NCI-H524 (cell line): ENCODE measurements around the gene POC1A.
A peak's percentile ranks its signal among the peaks of the same experiment; 100 is the strongest.
"Not testable (repeated sequence)": the region's sequence is repeated elsewhere in the genome, so short reads cannot be mapped to it uniquely, and the experiment has no call there.

ENCODE experiments used
- DNase-seq, 2 experiments: peaks; one replicate each; lab custom pipeline; 2025; lab: John Stamatoyannopoulos, UW

The POC1A gene

GRCh38 chr3:52046902-52047239, 107.4 kb downstream of the POC1A start:
- DNase-seq: no peak

GRCh38 chr3:52046186-52046901, 107.9 kb downstream of the POC1A start:
- peak in 1 of 2 experiments; percentile 32 for DNase-seq

GRCh38 chr3:52044869-52045619, 109.2 kb downstream of the POC1A start:
- DNase-seq: peak in 1 of 2 experiments; percentile 49

GRCh38 chr3:52043750-52044149, 110.5 kb downstream of the POC1A start:
- DNase-seq: peak; percentile 69 to 92

GRCh38 chr3:52043039-52043438, 111.2 kb downstream of the POC1A start:
- DNase-seq: not testable (repeated sequence)

GRCh38 chr3:52041118-52041731, 113.0 kb downstream of the POC1A start:
- DNase-seq: peak; percentile 41 to 66

- no peak for DNase-seq
These were observed 113.6 kb downstream of the POC1A start for GRCh38 chr3:52040600-52040999.

- DNase-seq: no peak
These were observed 114.4 kb downstream of the POC1A start for GRCh38 chr3:52039846-52040245.

- no peak for DNase-seq
These were observed 114.8 kb downstream of the POC1A start for GRCh38 chr3:52039426-52039825.

GRCh38 chr3:52038227-52038626, 116.0 kb downstream of the POC1A start:
- DNase-seq: no peak

GRCh38 chr3:52037291-52037690, 116.9 kb downstream of the POC1A start:
- DNase-seq: no peak

- no peak for DNase-seq
These were observed 117.4 kb downstream of the POC1A start for GRCh38 chr3:52036829-52037228.

- DNase-seq: peak; percentile 66 to 86
These were observed 118.0 kb downstream of the POC1A start for GRCh38 chr3:52036222-52036694.

- DNase-seq: no peak
These were observed 119.6 kb downstream of the POC1A start for GRCh38 chr3:52034651-52035050.

GRCh38 chr3:52034212-52034611, 120.0 kb downstream of the POC1A start:
- no peak for DNase-seq

- DNase-seq: not testable (repeated sequence)
These were observed 120.5 kb downstream of the POC1A start for GRCh38 chr3:52033748-52034147.

- DNase-seq: peak; percentile 93 to 97
These were observed 121.4 kb downstream of the POC1A start for GRCh38 chr3:52032702-52033408.

- no peak for DNase-seq
These were observed 122.3 kb downstream of the POC1A start for GRCh38 chr3:52031896-52032295.

GRCh38 chr3:52030714-52031310, 123.4 kb downstream of the POC1A start:
- no peak for DNase-seq

- no peak for DNase-seq
These were observed 124.7 kb downstream of the POC1A start for GRCh38 chr3:52029535-52029934.

- no peak for DNase-seq
These were observed 125.2 kb downstream of the POC1A start for GRCh38 chr3:52029053-52029452.

GRCh38 chr3:52028572-52028971, 125.7 kb downstream of the POC1A start:
- DNase-seq: peak; percentile 30 to 76
